HepG2 (cell line): ENCODE results near the gene ATG2B. TPM values are rescaled to one million over a fixed set of nuclear protein-coding genes. Genes with fewer than 3 reads are reported as not detected.
A peak's percentile ranks its signal among the peaks of the same experiment; 100 is the strongest.

Source experiments
- DMAP1 ChIP-seq: IDR thresholded peaks from 2 replicates; pipeline ENCODE4 v1.6.1; 2016
- HCFC1 ChIP-seq: fragments of 150-350 bp; IDR thresholded peaks from 2 replicates; pipeline ENCODE4 v1.6.1; 2014; ENCODE audit warnings: low read depth, low read length
- HNF1B ChIP-seq: sonication (generic); formaldehyde crosslinking; IDR thresholded peaks from 2 replicates; pipeline ENCODE4 v1.5.1; 2020; ENCODE audit warnings: mild to moderate bottlenecking, moderate library complexity, missing genetic modification reagents
- KDM2A ChIP-seq: sonication (generic); formaldehyde crosslinking; IDR thresholded peaks from 2 replicates; pipeline ENCODE4 v1.4.0; 2020; ENCODE audit warnings: low read depth, missing genetic modification reagents, borderline replicate concordance
- KDM3A ChIP-seq: IDR thresholded peaks from 2 replicates; pipeline ENCODE4 v1.6.1; 2018; ENCODE audit warnings: low read depth, missing compliant biosample characterization
- MXD1 ChIP-seq: sonication (generic); formaldehyde crosslinking; IDR thresholded peaks from 2 replicates; pipeline ENCODE4 v1.4.0; 2020; ENCODE audit warnings: mild to moderate bottlenecking, missing genetic modification reagents
- MYC ChIP-seq: sonication (generic); formaldehyde crosslinking; IDR thresholded peaks from 2 replicates; pipeline ENCODE4 v1.9.0; 2021; ENCODE audit warnings: missing genetic modification reagents, borderline replicate concordance
- NR1H2 ChIP-seq: sonication (generic); formaldehyde crosslinking; IDR thresholded peaks from 2 replicates; pipeline ENCODE4 v1.8.1; 2022; ENCODE audit warnings: low read depth, missing genetic modification reagents, borderline replicate concordance
- SMAD1 ChIP-seq: sonication (generic); formaldehyde crosslinking; IDR thresholded peaks from 2 replicates; pipeline ENCODE4 v1.4.0; 2020; ENCODE audit warnings: missing genetic modification reagents, low read depth, mild to moderate bottlenecking, borderline replicate concordance
- SNAI1 ChIP-seq: sonication (generic); formaldehyde crosslinking; IDR thresholded peaks from 2 replicates; pipeline ENCODE4 v1.5.0; 2020; ENCODE audit warnings: mild to moderate bottlenecking, missing genetic modification reagents, borderline replicate concordance
- SOX5 ChIP-seq: IDR thresholded peaks from 2 replicates; pipeline ENCODE4 v1.6.1; 2016; ENCODE audit warnings: borderline replicate concordance
- STAG1 ChIP-seq: sonication (generic); formaldehyde crosslinking; IDR thresholded peaks from 2 replicates; pipeline ENCODE4 v1.4.0; 2020; ENCODE audit warnings: missing genetic modification reagents
- TCF12 ChIP-seq, 2 experiments: fragments of 450-650 bp in 1 of 2; sonication (generic) in 1 of 2; formaldehyde crosslinking in 1 of 2; IDR thresholded peaks; 2 replicates each; pipeline versions ENCODE4 v1.6.1 to v1.8.0; 2017 to 2022; ENCODE audit warnings: antibody characterized with exemption in 1 of 2, mild to moderate bottlenecking in 1 of 2, missing genetic modification reagents in 1 of 2, moderate library complexity in 1 of 2
- ZBTB14 ChIP-seq: sonication (generic); formaldehyde crosslinking; IDR thresholded peaks from 2 replicates; pipeline ENCODE4 v1.4.0; 2020; ENCODE audit warnings: missing genetic modification reagents
- ZFP62 ChIP-seq: sonication (generic); formaldehyde crosslinking; IDR thresholded peaks from 2 replicates; pipeline ENCODE4 v1.4.0; 2020; ENCODE audit warnings: missing genetic modification reagents
- ZKSCAN8 ChIP-seq: IDR thresholded peaks from 2 replicates; pipeline ENCODE4 v1.6.1; 2016; ENCODE audit warnings: borderline replicate concordance, missing genetic modification reagents, missing compliant biosample characterization
- ZMAT3 ChIP-seq: sonication (generic); formaldehyde crosslinking; conservative IDR thresholded peaks from 2 replicates; pipeline ENCODE4 v1.7.0; 2021; ENCODE audit warnings: missing genetic modification reagents
- ZNF225 ChIP-seq: sonication (generic); formaldehyde crosslinking; IDR thresholded peaks from 2 replicates; pipeline ENCODE4 v1.4.0; 2020; ENCODE audit warnings: mild to moderate bottlenecking, missing genetic modification reagents
- ZNF253 ChIP-seq: sonication (generic); formaldehyde crosslinking; IDR thresholded peaks from 2 replicates; pipeline ENCODE4 v1.8.0; 2022; ENCODE audit warnings: mild to moderate bottlenecking, missing genetic modification reagents, borderline replicate concordance
- ZNF263 ChIP-seq: sonication (generic); formaldehyde crosslinking; IDR thresholded peaks from 2 replicates; pipeline ENCODE4 v1.4.0; 2020; ENCODE audit warnings: missing genetic modification reagents
- ZNF281 ChIP-seq: sonication (generic); formaldehyde crosslinking; IDR thresholded peaks from 2 replicates; pipeline ENCODE4 v1.4.0; 2020; ENCODE audit warnings: missing genetic modification reagents, borderline replicate concordance
- ZNF343 ChIP-seq: sonication (generic); formaldehyde crosslinking; IDR thresholded peaks from 2 replicates; pipeline ENCODE4 v1.4.0; 2020; ENCODE audit warnings: mild to moderate bottlenecking, missing genetic modification reagents
- ZNF816 ChIP-seq: sonication (generic); formaldehyde crosslinking; IDR thresholded peaks from 2 replicates; pipeline ENCODE4 v1.8.0; 2022; ENCODE audit warnings: missing genetic modification reagents, mild to moderate bottlenecking, borderline replicate concordance
- ZSCAN12 ChIP-seq: sonication (generic); formaldehyde crosslinking; IDR thresholded peaks from 2 replicates; pipeline ENCODE4 v1.9.0; 2021; ENCODE audit warnings: mild to moderate bottlenecking, missing genetic modification reagents
- polyA plus RNA-seq, 8 experiments: library from polyadenylated mRNA; depleted of rRNA in 3 of 8; stranded (reverse) in 7 of 8; unstranded in 1 of 8; fragments of >200 nt; fragmentation: Illumina TruSeq in 4 of 8; extraction: Trizol in 4 of 8; gene quantifications; 2 replicates each; pipeline versions ENCODE4 v1.2.1 to v1.2.3, GENCODE V29; 2011 to 2016; ENCODE audit warnings: low read depth in 4 of 8, missing spikeins in 1 of 8, mixed read lengths in 1 of 8; ENCODE audit not compliant: insufficient read depth in 1 of 8
- total RNA-seq, 5 experiments: library from RNA; depleted of rRNA; stranded (reverse); fragments of >200 nt; fragmentation: Illumina TruSeq; extraction: Trizol; gene quantifications; 2 replicates each; pipeline ENCODE4 v1.2.3, GENCODE V29; 2016; ENCODE audit warnings: low read depth in 1 of 5

The ATG2B gene
- total and polyA plus RNA-seq, 2 of the 13 experiments (the other 11 are each of a cell fraction or from before 2014, with no cell fraction given), result 7.4 to 7.5 TPM

GRCh38 chr14:96391293-96392118 lies 28.4 kb upstream of the ATG2B start (continued):
- 0 out of 2 replicates have a peak, but pooled peaks have one; percentile 50 for TF ChIP-seq ZNF253 (CRISPR knock-in tag)
- TF ChIP-seq TCF12 (IDR thresholded peaks at IDR 0.05), result no peak
- TF ChIP-seq TCF12 (CRISPR knock-in tag; IDR thresholded peaks at IDR 0.05), result no peak
- peak; percentile 36; the same call in 1 of the 2 replicates for TF ChIP-seq MXD1
- TF ChIP-seq ZNF263 (CRISPR knock-in tag), result 0 out of 2 replicates have a peak, but pooled peaks have one; percentile 12
- no peak for TF ChIP-seq ZNF816 (CRISPR knock-in tag)
- no peak for TF ChIP-seq ZKSCAN8 (CRISPR knock-in tag)
- peak; percentile 62 for TF ChIP-seq MYC
- TF ChIP-seq ZFP62 (CRISPR knock-in tag), result no peak
- peak; percentile 43; the same call in 1 of the 2 replicates for TF ChIP-seq ZNF281
- peak; percentile 64 for TF ChIP-seq ZBTB14 (CRISPR knock-in tag)
- no peak for TF ChIP-seq ZNF343 (CRISPR knock-in tag)
- peak; percentile 67 for TF ChIP-seq ZNF225 (CRISPR knock-in tag)
- TF ChIP-seq SMAD1 (CRISPR knock-in tag), result 0 out of 2 replicates have a peak, but pooled peaks have one; percentile 58
- no peak for TF ChIP-seq NR1H2 (CRISPR knock-in tag)
- peak; percentile 28; the same call in 1 of the 2 replicates for TF ChIP-seq SNAI1 (CRISPR knock-in tag)
- peak; percentile 72; the same call in 1 of the 2 replicates for TF ChIP-seq KDM2A
- 0 out of 2 replicates have a peak, but pooled peaks have one; percentile 37 for TF ChIP-seq ZSCAN12 (CRISPR knock-in tag)
- TF ChIP-seq DMAP1 (CRISPR knock-in tag), result peak; percentile 38; the same call in 1 of the 2 replicates
- TF ChIP-seq KDM3A (CRISPR knock-in tag), result no peak
- no peak for TF ChIP-seq STAG1
- no peak for TF ChIP-seq ZMAT3 (CRISPR knock-in tag)
- TF ChIP-seq HNF1B (CRISPR knock-in tag), result peak; percentile 32; the same call in 1 of the 2 replicates
- TF ChIP-seq SOX5 (CRISPR knock-in tag), result no peak
- TF ChIP-seq HCFC1, result no peak
